Measurements from ENCODE around the gene TGFBR1.

- no peak for TF ChIP-seq CTCF (IDR thresholded peaks at IDR 0.05; ENCODE audit: low read depth, low read length, poor library complexity, severe bottlenecking)
- no peak for TF ChIP-seq EZH2phosphoT487 (IDR thresholded peaks at IDR 0.05; ENCODE audit: borderline replicate concordance, low read length)
Observed at GRCh38 chr9:99114049-99114440, 9.1 kb downstream of the TGFBR1 start.

Data from DOHH2 (cell line).